ENCODE measurements around the gene ZNF117.
"Not testable (repeated sequence)": the region's sequence is repeated elsewhere in the genome, so short reads cannot be mapped to it uniquely, and the experiment has no call there.

The ZNF117 gene

GRCh38 chr7:64946772-64947171 is 44.1 kb downstream of the ZNF117 start:
- TF ChIP-seq CTCF (conservative IDR thresholded peaks at IDR 0.05; ENCODE audit: low read depth) = no peak
- no peak overlapping the region for H3K27ac ChIP-seq
- ChIA-PET CTCF (interaction anchor here (0.5 kb wide), 1 partner anchor 933 kb away, joined by 3 read pairs; no protein-coding TSS in a partner anchor), POLR2A (ENCODE audit: low non-redundant PET) (no interaction called here)
- no peak for DNase-seq (ENCODE audit: low spot score)

- ChIA-PET CTCF (no interaction called here), POLR2A (ENCODE audit: low non-redundant PET) (no interaction called here)
- no peak for DNase-seq (ENCODE audit: low spot score)
- peak overlapping the region; percentile 40 for H3K27ac ChIP-seq
- TF ChIP-seq CTCF (conservative IDR thresholded peaks at IDR 0.05; ENCODE audit: low read depth) = no peak
These were observed 45.2 kb downstream of the ZNF117 start for GRCh38 chr7:64945503-64946175.

GRCh38 chr7:64944667-64945502 is 46.0 kb downstream of the ZNF117 start:
- POLR2A ChIA-PET (ENCODE audit: low non-redundant PET); DNase-seq (ENCODE audit: low spot score); CTCF ChIA-PET: not testable (repeated sequence)
- peak overlapping the region; percentile 40 for H3K27ac ChIP-seq

GRCh38 chr7:64940021-64940420 is 50.8 kb downstream of the ZNF117 start:
- CTCF ChIA-PET; DNase-seq (ENCODE audit: low spot score); POLR2A ChIA-PET (ENCODE audit: low non-redundant PET): not testable (repeated sequence)
- 0 out of 2 replicates have a peak overlapping the region, but pooled peaks have one; percentile 18 for H3K27ac ChIP-seq

- no peak overlapping the region for H3K27ac ChIP-seq
- TF ChIP-seq CTCF (conservative IDR thresholded peaks at IDR 0.05; ENCODE audit: low read depth) = no peak
- ChIA-PET POLR2A (ENCODE audit: low non-redundant PET) (no interaction called here), CTCF (interaction anchor here (0.6 kb wide), 1 partner anchor 574 kb away, joined by 3 read pairs; no protein-coding TSS in a partner anchor)
- no peak for DNase-seq (ENCODE audit: low spot score)
These were observed 52.3 kb downstream of the ZNF117 start for GRCh38 chr7:64938540-64938939.

- POLR2A ChIA-PET (ENCODE audit: low non-redundant PET) = no interaction called here
- TF ChIP-seq CTCF (conservative IDR thresholded peaks at IDR 0.05; ENCODE audit: low read depth) = no peak
- H3K27ac ChIP-seq = no peak overlapping the region
- CTCF ChIA-PET = no interaction called here
- no peak for DNase-seq (ENCODE audit: low spot score)
These were observed 56.4 kb downstream of the ZNF117 start for GRCh38 chr7:64934478-64934877.

- POLR2A ChIA-PET (ENCODE audit: low non-redundant PET); H3K27ac ChIP-seq; DNase-seq (ENCODE audit: low spot score); CTCF ChIA-PET: not testable (repeated sequence)
These were observed 62.3 kb downstream of the ZNF117 start for GRCh38 chr7:64928252-64929187.
